Measurements from ENCODE around the gene NDE1. TPM values are rescaled to one million over a fixed set of nuclear protein-coding genes. Genes with fewer than 3 reads are reported as not detected.

The NDE1 gene
- total RNA-seq, 2 donors from 2014 or later, result 34.3 to 39.3 TPM

DNA sequence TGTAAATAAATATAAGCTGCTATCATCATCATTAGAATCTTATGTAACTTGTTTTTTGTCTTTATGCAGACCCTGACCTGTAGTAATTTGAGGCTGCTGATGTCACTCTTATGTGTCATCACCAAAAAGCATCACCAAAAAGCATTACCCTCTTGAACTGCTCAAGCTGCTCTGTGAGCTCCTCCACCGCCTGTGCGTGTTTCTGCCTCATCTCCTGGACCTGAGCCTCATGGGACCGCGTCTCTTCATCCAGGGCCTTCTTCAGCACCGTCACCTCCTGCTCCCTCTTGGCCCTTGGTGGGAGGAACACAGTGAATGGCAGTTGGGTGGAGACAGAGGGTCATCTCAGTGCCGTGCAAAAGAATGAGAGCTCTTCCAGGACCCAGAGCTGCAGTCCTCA, 82.4 kb downstream of the NDE1 start:
- no peaks in the 10 kb centered on the region for H3K9me3 ChIP-seq
- WGBS, result 87% methylated on average over 6 of the region's 6 CpGs
- no peaks in the 10 kb centered on the region for H3K27me3 ChIP-seq (replicated peaks; ENCODE audit: insufficient read depth)
- no peak for TF ChIP-seq POLR2A (IDR thresholded peaks at IDR 0.05)
- TF ChIP-seq POLR2AphosphoS5 (IDR thresholded peaks at IDR 0.05), result no peak
- TF ChIP-seq, protein P1, sequence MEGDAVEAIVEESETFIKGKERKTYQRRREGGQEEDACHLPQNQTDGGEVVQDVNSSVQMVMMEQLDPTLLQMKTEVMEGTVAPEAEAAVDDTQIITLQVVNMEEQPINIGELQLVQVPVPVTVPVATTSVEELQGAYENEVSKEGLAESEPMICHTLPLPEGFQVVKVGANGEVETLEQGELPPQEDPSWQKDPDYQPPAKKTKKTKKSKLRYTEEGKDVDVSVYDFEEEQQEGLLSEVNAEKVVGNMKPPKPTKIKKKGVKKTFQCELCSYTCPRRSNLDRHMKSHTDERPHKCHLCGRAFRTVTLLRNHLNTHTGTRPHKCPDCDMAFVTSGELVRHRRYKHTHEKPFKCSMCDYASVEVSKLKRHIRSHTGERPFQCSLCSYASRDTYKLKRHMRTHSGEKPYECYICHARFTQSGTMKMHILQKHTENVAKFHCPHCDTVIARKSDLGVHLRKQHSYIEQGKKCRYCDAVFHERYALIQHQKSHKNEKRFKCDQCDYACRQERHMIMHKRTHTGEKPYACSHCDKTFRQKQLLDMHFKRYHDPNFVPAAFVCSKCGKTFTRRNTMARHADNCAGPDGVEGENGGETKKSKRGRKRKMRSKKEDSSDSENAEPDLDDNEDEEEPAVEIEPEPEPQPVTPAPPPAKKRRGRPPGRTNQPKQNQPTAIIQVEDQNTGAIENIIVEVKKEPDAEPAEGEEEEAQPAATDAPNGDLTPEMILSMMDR (IDR thresholded peaks at IDR 0.05), result no peak
- intact Hi-C loops (cut with DNase I), result no loop called here
- H3K27ac ChIP-seq, result no peak overlapping the region
- DNase-seq (ENCODE audit: low spot score), result no peak
- H3K36me3 ChIP-seq, result no peaks in the 10 kb centered on the region
- H3K4me3 ChIP-seq, result no peak overlapping the region
- H3K4me1 ChIP-seq (replicated peaks), result no peaks in the 10 kb centered on the region

DNA sequence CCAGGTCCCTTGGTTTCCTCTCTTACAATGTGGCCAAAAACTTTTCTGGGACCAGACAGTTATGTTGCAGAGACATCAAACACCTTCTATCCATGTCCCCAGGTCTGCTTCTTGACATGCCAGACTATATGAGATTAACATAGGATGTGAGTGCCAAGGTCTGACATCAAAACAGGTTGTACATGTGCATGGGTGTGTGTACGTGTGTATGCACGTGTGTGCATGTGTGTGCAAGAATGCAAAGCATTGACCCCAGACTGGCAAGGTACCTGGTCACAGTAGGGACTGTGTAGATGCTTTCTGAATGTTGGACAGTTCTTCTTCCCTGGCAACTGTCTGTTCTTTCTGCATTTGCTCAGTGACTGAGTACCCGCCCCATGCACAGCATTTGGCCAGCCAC, 85.6 kb downstream of the NDE1 start:
- WGBS, result 89% methylated on average over 3 of the region's 3 CpGs
- Histone ChIP-seq H3K4me1 (replicated peaks) (no peaks in the 10 kb centered on the region), H3K4me3 (no peak overlapping the region), H3K27ac (no peak overlapping the region), H3K36me3 (no peaks in the 10 kb centered on the region), H3K9me3 (no peaks in the 10 kb centered on the region), H3K27me3 (replicated peaks; ENCODE audit: insufficient read depth) (no peaks in the 10 kb centered on the region)
- no peak for DNase-seq (ENCODE audit: low spot score)
- intact Hi-C loops (cut with DNase I), result no loop called here
- no peak for TF ChIP-seq POLR2A (IDR thresholded peaks at IDR 0.05)
- no peak for TF ChIP-seq POLR2AphosphoS5 (IDR thresholded peaks at IDR 0.05)
- TF ChIP-seq, protein P1 (IDR thresholded peaks at IDR 0.05), result no peak

DNA sequence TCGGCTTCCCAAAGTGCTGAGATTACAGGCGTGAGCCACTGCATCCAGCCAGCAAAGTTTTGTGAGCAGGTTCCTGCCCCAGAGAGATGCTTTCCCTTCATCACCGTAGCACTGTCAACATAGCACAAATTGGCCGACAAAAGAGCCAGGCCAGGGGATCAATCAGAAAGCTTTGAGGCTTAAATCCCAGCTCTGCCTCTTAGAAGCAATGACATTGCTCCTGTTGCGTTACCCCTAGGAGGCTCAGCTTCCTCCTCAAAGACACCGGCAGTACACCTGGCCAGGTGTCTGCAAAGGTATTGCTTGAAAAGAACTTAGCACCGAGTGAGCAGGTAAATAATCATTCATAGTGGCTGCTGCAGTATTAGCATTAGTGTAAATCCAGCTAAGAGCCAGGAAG, 86.5 kb downstream of the NDE1 start:
- intact Hi-C loops (cut with DNase I), result no loop called here
- Histone ChIP-seq H3K4me1 (replicated peaks) (no peaks in the 10 kb centered on the region), H3K4me3 (no peak overlapping the region), H3K27me3 (replicated peaks; ENCODE audit: insufficient read depth) (no peaks in the 10 kb centered on the region), H3K36me3 (peaks cover 0 to 5% of the 10 kb centered on the region in 2 donors), H3K9me3 (no peaks in the 10 kb centered on the region), H3K27ac (no peak overlapping the region)
- no peak for DNase-seq (ENCODE audit: low spot score)
- 76% methylated on average over 7 of the region's 7 CpGs for WGBS
- no peak for TF ChIP-seq POLR2AphosphoS5 (IDR thresholded peaks at IDR 0.05)
- TF ChIP-seq, protein P1 (IDR thresholded peaks at IDR 0.05), result no peak
- no peak for TF ChIP-seq POLR2A (IDR thresholded peaks at IDR 0.05)

DNA sequence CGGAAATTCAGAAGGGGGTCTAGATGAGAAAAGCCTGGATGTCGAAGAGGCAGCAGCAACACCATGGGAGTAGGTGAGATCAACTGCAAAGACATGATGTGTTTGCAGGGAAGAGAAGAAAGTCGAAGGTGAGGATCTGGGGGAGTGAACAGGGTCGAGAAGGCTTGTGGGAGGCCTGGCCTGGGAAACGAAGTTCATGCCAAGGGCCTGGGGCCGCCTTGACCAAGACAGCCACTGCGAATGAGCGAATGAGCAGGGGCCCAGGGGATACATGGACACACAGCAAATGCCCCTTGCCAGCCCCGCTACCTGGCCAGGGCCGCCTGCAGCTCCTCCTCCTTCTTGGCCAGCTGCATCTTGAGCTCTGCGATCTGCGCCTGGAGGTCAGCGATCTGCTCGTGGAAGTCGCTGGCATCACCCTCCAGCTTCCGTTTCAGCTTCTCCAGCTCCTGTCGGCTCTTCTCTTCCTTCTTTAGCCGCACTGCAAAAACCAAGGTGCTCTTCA, 87.1 kb downstream of the NDE1 start:
- Histone ChIP-seq H3K9me3 (no peaks in the 10 kb centered on the region), H3K4me1 (replicated peaks) (no peaks in the 10 kb centered on the region), H3K4me3 (no peak overlapping the region), H3K36me3 (peaks cover 0 to 6% of the 10 kb centered on the region in 2 donors), H3K27me3 (replicated peaks; ENCODE audit: insufficient read depth) (no peaks in the 10 kb centered on the region), H3K27ac (no peak overlapping the region)
- intact Hi-C loops (cut with DNase I), result no loop called here
- no peak for TF ChIP-seq POLR2AphosphoS5 (IDR thresholded peaks at IDR 0.05)
- TF ChIP-seq, protein P1 (IDR thresholded peaks at IDR 0.05), result no peak
- no peak for TF ChIP-seq POLR2A (IDR thresholded peaks at IDR 0.05)
- WGBS, result 88% methylated on average over 18 of the region's 18 CpGs
- no peak for DNase-seq (ENCODE audit: low spot score)

DNA sequence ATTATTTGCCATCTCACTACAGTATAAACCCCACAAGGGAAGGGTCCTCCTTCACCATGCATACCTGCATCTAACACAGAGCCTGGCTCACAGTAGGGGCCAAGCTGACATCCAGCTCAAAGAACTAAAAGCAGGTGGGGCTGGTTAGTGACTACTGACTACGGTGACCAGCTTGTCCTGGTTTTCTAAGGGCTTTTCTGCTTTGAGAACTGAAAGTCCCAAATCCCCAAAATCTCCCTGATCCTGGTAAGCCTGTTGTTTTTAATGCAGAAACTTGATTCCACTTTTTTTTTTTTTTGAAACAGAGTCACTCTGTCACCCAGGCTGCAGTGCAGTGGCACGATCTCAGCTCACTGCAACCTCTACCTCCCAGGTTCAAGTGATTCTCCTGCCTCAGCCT, 89.4 kb downstream of the NDE1 start:
- Histone ChIP-seq H3K36me3 (peaks cover 0 to 6% of the 10 kb centered on the region in 2 donors), H3K27me3 (replicated peaks; ENCODE audit: insufficient read depth) (no peaks in the 10 kb centered on the region), H3K27ac (no peak overlapping the region), H3K4me1 (replicated peaks) (no peaks in the 10 kb centered on the region), H3K9me3 (no peaks in the 10 kb centered on the region), H3K4me3 (no peak overlapping the region)
- no peak for DNase-seq (ENCODE audit: low spot score)
- intact Hi-C loops (cut with DNase I), result no loop called here
- WGBS, result 71% methylated on average over 2 of the region's 2 CpGs
- TF ChIP-seq, protein P1 (IDR thresholded peaks at IDR 0.05), result no peak
- TF ChIP-seq POLR2AphosphoS5 (IDR thresholded peaks at IDR 0.05) (no peak), POLR2A (IDR thresholded peaks at IDR 0.05) (no peak)

Data from prostate gland (tissue), 2 donors.